Measurements from ENCODE around the gene KRTAP4-12.
"Not testable (repeated sequence)": the region's sequence is repeated elsewhere in the genome, so short reads cannot be mapped to it uniquely, and the experiment has no call there.

KRTAP4-12 gene

GRCh38 chr17:41088760-41089352 is 35.1 kb downstream of the KRTAP4-12 start:
- DNase-seq: not testable (repeated sequence)

GRCh38 chr17:41084100-41084856 is 39.7 kb downstream of the KRTAP4-12 start, which contains the start of gene KRTAP4-7:
TSS of gene KRTAP4-7 (plus strand) at chr17:41084150. CDS start at chr17:41084207, 57 bp downstream.
- DNase-seq: not testable (repeated sequence)

- not testable (repeated sequence) for DNase-seq
Observed at GRCh38 chr17:41083427-41083826, 40.6 kb downstream of the KRTAP4-12 start.

- no peak for DNase-seq
Observed at GRCh38 chr17:41082626-41083025, 41.4 kb downstream of the KRTAP4-12 start.

GRCh38 chr17:41076788-41077187 is 47.2 kb downstream of the KRTAP4-12 start:
- no peak for DNase-seq

GRCh38 chr17:41073676-41074075 is 50.3 kb downstream of the KRTAP4-12 start:
- DNase-seq: no peak

Data from suppressor macrophage (primary cell).